ENCODE results near the gene PPHLN1.

GRCh38 chr12:42327227-42327590 is 1.2 kb downstream of the PPHLN1 start:
- TF ChIP-seq CTCF (IDR thresholded peaks at IDR 0.05), result no peak
- TF ChIP-seq POLR2A (IDR thresholded peaks at IDR 0.05), result no peak

All from Peyer's patch (tissue), 4 donors.